Amniotic stem cell (primary cell): ENCODE results near the gene CCDC92B.
"Not testable (repeated sequence)": the region's sequence is repeated elsewhere in the genome, so short reads cannot be mapped to it uniquely, and the experiment has no call there.

Source experiments
- DNase-seq: peaks from one replicate; lab custom pipeline; 2025; lab: John Stamatoyannopoulos, UW

CCDC92B gene

GRCh38 chr17:2689411-2690164, 59.9 kb downstream of the CCDC92B start:
- no peak for DNase-seq

GRCh38 chr17:2688351-2689342, 60.8 kb downstream of the CCDC92B start:
- DNase-seq = no peak

- DNase-seq = no peak
Observed at GRCh38 chr17:2687074-2687418, 62.4 kb downstream of the CCDC92B start.

GRCh38 chr17:2685696-2686095, 63.8 kb downstream of the CCDC92B start:
- DNase-seq = no peak

- DNase-seq = no peak
Observed at GRCh38 chr17:2684549-2684948, 64.9 kb downstream of the CCDC92B start.

- no peak for DNase-seq
Observed at GRCh38 chr17:2683912-2684311, 65.5 kb downstream of the CCDC92B start.

GRCh38 chr17:2682176-2682938, 67.1 kb downstream of the CCDC92B start:
- no peak for DNase-seq

- DNase-seq = no peak
Observed at GRCh38 chr17:2681650-2682049, 67.8 kb downstream of the CCDC92B start.

GRCh38 chr17:2680961-2681360, 68.5 kb downstream of the CCDC92B start:
- no peak for DNase-seq

- DNase-seq = not testable (repeated sequence)
Observed at GRCh38 chr17:2679247-2679646, 70.2 kb downstream of the CCDC92B start.
